ENCODE measurements around the gene ARID5B.
"Not testable (repeated sequence)": the region's sequence is repeated elsewhere in the genome, so short reads cannot be mapped to it uniquely, and the experiment has no call there.

Gene ARID5B

GRCh38 chr10:61900829-61901792 lies at the start of gene ARID5B:
Gene ARID5B (plus strand): TSS chr10:61901699. CDS start chr10:61901710, 11 bp downstream.
- peak in 1 of 2 experiments; percentile 50 for DNase-seq

GRCh38 chr10:61852261-61852660 lies 49.2 kb upstream of the ARID5B start:
- DNase-seq = no peak

DNA sequence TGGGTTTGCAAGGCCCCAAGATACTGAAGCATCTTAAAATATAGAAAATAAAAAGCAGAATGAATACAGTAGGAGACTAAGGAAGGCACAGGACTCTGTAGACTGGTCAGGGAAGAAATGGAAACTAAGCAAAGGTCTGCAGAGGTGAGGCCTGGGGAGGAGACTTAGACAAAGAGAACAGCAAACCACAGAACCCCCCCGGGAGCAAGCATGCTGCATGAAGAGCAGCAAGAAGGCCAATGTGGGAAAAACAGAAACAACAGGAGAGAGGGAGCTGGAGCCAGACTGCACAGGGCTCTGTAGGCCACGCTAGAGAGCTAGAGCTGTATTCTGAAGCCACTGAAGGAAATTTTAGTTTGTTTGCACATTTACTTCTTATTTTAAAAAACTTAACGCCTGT lies 45.7 kb upstream of the ARID5B start:
- no peak for DNase-seq

DNA sequence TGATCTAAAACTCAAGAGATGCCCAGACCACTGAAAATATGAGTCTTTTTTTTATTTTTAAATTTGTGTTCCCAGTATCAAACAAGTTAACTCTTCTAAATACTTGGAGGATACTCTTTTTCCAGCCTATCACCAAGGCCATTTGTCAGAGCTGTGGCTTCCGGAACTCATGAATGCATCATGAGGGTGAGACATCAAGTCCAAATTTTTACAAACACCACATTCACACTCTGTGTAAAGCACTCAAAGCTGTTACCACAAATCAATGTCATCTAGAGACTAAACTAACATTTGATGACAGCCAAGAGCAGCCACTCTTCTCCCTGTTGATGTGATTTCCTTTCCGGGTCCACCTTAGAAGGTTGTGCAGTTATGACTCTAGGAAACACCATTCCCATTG lies 43.8 kb upstream of the ARID5B start:
- no peak for DNase-seq

- DNase-seq = no peak
Observed at GRCh38 chr10:61859786-61860185, 41.7 kb upstream of the ARID5B start.

GRCh38 chr10:61860964-61861758 lies 40.3 kb upstream of the ARID5B start:
- peak in 1 of 2 experiments; percentile 2 for DNase-seq

DNA sequence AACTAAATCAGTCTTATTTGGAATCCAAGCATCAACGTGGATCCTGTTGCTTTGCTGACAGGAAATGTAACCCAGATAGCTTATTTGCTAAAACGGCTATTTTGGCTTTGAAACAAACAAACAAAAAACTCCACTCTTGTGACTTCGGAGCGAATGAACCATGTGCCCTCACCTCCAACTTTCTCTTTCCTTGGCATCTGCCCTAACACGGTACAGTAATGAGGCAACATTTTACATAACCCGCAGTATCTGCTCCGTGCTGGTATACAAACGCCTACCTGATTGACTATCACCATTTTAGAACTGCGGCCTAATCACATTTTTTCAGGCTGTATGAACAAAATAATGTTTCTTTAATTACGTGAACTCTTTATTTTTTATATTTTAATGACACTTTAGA lies 37.5 kb upstream of the ARID5B start:
- DNase-seq = no peak

DNA sequence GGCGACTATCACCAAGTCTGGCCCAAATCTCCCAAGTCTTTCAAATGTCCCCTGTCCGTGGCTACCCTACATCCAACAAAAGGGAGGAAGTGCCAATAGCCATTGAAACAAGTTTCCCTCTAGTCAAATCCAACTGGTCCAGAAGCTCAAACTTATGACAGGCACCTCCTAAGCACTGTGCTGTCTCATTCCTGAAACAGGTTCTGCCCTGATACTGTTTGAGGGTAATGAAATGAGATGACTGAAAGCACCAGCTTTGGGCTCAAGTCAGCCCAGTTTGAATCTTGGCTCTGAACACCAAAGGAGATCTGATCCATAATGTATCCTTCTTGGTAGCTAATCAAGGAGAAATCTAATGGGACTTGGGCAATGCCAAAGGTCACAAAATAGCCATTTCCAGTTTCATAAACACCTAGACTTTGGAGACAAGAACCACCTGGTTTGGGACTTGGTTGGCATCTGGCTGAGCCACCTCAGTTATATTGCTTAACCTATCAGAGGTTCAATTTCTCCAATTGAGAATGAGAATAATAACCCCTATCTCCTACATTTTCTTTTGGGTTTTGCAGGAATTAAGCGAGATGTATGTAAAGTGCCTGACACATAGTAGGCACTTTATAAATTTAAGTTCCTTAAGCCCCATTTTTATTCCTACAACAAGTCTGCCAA lies 34.7 kb upstream of the ARID5B start:
- no peak for DNase-seq

GRCh38 chr10:61867374-61867773 lies 34.1 kb upstream of the ARID5B start:
- DNase-seq = not testable (repeated sequence)

DNA sequence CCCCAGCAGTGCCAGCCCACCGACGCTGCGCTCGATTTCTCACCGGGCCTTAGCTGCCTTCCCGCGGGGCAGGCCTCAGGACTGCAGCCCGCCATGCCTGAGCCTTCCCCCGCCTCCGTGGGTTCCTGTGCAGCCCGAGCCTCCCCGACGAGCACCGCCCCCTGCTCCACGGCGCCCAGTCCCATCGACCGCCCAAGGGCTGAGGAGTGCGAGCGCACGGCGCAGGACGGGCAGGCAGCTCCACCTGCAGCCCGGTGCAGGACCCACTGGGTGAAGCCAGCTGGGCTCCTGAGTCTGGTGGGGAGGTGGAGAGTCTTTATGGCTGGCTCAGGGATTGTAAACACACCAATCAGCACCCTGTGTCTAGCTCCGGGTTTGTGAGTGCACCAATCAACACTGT lies 33.7 kb upstream of the ARID5B start:
- DNase-seq = not testable (repeated sequence)

DNA sequence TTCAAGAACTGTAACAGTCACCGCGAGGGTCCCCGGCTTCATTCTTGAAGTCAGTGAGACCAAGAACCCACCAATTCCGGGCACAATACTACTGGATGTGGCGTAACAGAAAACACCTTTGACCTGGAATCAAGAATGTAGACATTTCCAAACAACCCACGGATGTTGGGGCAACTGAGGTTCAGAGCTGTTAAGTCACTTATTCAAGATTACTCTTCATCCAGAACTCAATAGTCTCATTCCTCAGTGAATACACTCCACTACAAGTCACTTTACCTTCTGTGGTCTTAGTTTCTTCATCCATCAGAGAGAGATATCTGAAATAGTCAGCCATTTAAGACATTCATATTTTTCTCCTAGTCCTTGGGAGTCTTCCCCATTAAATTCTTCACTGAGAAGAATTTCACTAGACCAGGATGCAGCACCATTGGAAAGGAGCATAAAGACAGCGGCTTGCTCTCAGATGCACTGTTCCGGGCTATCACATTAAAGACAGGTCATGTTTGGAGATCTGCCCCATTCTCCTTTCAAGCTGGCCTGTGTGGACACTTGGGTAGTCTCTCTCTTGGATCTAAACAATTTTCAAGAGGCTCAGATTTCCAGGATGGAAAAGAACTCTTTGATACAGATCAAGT lies 32.3 kb upstream of the ARID5B start:
- DNase-seq = no peak

DNA sequence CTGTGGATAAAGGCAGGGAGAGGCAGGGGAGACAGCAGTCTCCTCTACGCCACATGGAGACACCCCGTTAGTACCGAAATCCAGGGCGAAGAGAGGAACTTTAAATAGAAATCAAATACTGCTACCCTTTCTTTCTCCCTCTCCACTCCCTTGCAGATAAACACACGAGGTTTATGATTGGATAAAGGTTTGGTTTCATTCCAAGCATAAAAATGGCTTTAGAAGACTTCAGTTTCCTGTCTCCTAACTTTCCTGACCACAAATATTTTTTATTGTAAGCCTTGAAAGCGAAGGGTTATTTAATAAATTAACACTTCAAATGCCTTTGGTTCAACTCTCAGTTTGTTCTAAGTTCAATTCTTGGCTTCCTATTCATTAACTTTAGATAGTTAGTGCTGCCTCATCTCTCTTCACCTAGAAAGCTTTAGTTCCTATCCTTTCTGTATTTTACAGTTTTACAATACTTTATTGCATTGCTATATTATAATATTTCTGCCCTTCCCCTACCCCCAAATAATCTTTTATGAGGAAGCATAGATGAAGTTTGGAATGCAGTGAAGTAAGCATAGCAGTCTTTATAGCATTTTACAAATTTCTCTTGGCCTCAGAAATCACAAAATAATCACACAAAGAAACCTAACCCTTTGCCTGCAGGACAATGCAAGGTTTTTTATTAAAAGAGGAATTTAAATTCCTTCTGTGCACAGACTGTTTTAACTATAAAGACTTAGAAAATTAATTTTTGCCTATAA lies 31.5 kb upstream of the ARID5B start:
- DNase-seq = no peak

GRCh38 chr10:61870526-61870895 lies 31.0 kb upstream of the ARID5B start:
- DNase-seq = no peak

DNA sequence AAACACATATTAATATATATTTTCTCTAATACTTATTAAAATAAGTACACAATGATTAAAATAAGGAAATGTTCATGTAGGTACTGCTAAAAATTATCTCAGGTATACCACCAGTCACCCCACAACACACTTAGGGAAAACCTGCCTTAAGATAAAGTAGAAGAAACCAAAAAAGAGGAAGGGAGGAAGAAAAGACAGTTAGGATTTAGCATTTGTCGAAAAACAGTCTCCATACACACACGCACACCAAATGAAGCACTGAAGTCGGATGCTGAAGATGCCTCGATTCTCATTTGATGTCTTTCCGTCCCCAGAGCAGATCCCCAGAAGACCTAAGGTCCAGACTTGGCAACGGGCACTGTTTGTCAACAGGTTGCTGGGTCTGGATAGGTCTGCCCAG lies 30.0 kb upstream of the ARID5B start:
- no peak for DNase-seq

DNA sequence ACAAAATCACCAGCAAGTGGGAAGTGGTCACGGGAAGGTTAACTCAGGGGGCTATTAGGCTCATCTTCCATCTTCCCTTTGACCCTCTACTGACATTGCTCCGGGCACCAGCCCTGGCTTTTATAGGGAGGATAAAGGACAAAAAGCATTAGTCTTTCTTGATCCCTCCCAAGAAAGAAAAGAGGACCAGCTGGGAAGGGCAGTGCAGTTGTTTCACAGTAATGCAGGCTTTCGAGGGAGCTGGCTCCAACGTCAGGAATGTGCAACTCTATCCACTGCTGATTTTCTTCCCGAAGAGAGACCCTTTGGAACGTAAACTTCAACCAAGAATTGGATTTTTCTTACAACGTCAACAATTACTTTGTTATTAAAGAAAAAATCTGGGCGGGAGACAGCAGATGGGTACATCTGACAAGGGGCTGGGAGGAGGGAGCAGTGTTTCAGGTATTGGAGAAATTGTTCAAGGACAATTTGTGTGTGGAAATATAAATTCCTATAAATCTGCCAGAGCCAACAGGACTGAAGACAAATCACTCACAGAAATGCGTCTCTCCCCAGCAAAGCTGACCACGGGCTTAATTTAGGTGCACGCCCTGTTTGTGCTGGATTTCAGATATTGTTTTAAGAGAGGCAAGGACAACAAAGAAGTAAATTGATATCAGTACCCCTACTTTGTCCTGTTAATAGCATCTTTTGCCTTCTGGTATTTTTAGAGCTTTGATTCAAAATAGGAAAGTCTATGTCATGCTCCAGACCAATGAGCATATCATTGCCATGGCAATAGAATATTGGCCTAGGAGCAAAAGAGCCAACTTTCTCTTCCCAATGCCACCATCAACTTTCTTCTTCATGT lies 23.4 kb upstream of the ARID5B start:
- DNase-seq = no peak

DNA sequence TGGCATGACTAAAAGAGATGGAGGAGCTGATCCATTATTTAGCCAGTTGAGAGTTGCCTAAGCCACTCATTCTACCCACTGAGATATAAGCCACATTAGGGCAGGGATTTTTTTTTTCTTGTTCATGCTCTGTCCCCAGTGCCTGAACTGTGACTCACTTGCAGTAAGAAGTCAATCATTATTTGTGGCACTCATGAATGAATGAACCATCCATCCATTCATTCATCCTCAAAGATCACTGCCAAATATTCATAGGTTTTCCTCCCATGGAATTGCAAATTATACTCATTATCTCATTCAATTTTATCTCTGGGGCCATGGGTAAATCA lies 22.8 kb upstream of the ARID5B start:
- no peak for DNase-seq

GRCh38 chr10:61882621-61883370 lies 18.7 kb upstream of the ARID5B start:
- no peak for DNase-seq

DNA sequence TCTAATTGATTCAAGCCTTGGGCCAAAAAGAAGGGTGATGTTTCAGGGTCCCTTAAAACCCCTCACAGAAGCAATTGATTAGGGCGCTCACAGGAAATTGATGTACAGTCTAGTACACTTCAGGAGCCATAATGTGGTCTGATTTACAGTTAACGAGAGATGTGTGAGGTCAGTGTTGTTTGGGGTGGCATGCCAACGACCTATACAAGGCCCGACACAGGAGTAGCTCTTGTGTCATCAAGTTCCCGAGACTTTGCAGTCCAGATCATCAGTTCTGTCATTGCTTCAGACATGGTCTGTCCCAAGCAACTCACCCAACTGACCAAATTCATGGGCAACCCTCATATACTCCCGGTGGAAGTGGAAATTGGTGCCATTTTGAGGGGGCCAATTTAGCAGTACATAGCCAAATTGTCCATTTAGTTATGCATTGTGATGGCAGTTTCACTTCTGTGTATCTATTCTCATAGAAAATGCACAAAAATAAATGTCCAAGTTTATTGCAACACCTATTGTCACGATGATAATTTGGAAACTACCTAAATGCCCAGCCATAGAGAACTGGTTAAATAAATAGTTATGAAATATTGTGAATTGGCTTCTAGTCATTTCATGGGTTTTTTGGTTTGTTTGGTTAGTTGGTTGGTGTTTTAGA lies 18.0 kb upstream of the ARID5B start:
- DNase-seq = no peak

DNA sequence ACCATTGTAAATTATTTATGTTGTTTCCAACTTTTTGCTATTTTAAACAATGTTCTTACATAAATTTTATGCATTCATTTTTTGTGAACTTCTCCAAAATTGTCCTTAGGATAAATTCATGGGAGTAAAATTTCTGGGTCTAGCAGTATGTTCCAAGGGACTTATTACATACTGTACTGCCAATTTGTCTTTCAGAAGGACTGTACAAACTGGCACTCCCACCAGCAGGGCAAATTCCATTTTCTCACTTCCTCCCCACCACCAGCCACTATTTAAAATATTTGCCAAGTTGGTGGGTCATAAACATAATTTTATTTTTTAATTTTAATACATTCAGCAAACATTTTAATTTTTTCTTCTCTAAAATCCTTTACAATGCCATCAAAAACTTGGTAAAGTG lies 13.7 kb upstream of the ARID5B start:
- no peak for DNase-seq

DNA sequence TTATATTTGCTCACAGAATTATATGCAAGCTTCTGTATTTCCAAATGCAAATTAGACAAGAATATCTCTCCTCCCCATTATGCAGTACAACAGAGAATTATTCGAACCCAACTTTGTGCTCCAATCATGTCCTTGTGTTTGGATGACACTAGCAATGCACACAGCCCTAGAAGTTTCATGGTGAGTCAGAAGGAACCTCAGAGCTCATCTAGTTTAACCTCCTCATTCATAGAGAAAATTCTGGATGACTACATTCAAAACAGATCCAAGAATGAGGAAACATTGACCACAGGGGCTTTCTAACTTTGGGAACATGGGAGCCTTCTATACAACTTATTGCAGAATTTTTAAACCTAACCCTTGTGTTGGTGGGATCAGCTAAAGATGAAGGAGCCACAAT lies 12.8 kb upstream of the ARID5B start:
- no peak for DNase-seq
